Lower leg skin (tissue), 4 donors: ENCODE measurements around the gene GSTM1. TPM values are rescaled to one million over a fixed set of nuclear protein-coding genes. Genes with fewer than 3 reads are reported as not detected.

ENCODE experiments used
- DNase-seq, 2 donors: peaks; one replicate each; pipeline ENCODE4 v3.0.0-alpha.2; 2019; ENCODE audit warnings: low spot score in 2 of 2
- H3K4me3 ChIP-seq: fragments of 200-600 bp; sonication (generic); 2 replicates; pipeline ENCODE4 v1.5.1; 2017; ENCODE audit warnings: mild to moderate bottlenecking, low read depth; ENCODE audit not compliant: poor library complexity, severe bottlenecking
- CTCF ChIP-seq, 3 donors: fragments of 450-650 bp; IDR thresholded peaks; one replicate each; pipeline ENCODE4 v1.5.1; 2016; ENCODE audit warnings: antibody characterized with exemption in 3 of 3, mild to moderate bottlenecking in 3 of 3, moderate library complexity in 2 of 3
- POLR2A ChIP-seq, 2 donors: fragments of 450-650 bp; IDR thresholded peaks; one replicate each; pipeline ENCODE4 v1.6.1; 2016 to 2017; ENCODE audit warnings: antibody characterized with exemption in 2 of 2, mild to moderate bottlenecking in 1 of 2, moderate library complexity in 1 of 2
- WGBS, 2 donors: methylation state at CpG; one replicate each; pipeline ENCODE4 v1.1.5; 2018; 5-methylcytosine and 5-hydroxymethylcytosine counted together
- intact Hi-C: fragments of 100-400 bp; cut with DNase I; formaldehyde crosslinking; loops from one replicate; pipeline ENCODE4 v1.15.0; 2023; ENCODE audit warnings: low total_unique reads
- total RNA-seq, 4 donors: library from RNA; depleted of rRNA; stranded (reverse); fragments of >200 nt; gene quantifications; one replicate each; pipeline ENCODE4 v1.1.0, GENCODE V29; 2016

GSTM1 gene
- total RNA-seq, 4 donors from 2014 or later: 26.1 to 60.4 TPM; not detected in 2

- H3K4me3 ChIP-seq: peak overlapping the region; percentile 68
- peak; percentile 76 to 97 for DNase-seq
- intact Hi-C loops: no loop called here
- WGBS, 2 donors: 1 to 2% methylated on average over 40 to 79 of the region's 86 CpGs
- TF ChIP-seq CTCF (IDR thresholded peaks at IDR 0.05) (no peak), POLR2A (IDR thresholded peaks at IDR 0.05) (no peak)
These were observed 52.4 kb downstream of the GSTM1 start for GRCh38 chr1:109739738-109740614.

DNA sequence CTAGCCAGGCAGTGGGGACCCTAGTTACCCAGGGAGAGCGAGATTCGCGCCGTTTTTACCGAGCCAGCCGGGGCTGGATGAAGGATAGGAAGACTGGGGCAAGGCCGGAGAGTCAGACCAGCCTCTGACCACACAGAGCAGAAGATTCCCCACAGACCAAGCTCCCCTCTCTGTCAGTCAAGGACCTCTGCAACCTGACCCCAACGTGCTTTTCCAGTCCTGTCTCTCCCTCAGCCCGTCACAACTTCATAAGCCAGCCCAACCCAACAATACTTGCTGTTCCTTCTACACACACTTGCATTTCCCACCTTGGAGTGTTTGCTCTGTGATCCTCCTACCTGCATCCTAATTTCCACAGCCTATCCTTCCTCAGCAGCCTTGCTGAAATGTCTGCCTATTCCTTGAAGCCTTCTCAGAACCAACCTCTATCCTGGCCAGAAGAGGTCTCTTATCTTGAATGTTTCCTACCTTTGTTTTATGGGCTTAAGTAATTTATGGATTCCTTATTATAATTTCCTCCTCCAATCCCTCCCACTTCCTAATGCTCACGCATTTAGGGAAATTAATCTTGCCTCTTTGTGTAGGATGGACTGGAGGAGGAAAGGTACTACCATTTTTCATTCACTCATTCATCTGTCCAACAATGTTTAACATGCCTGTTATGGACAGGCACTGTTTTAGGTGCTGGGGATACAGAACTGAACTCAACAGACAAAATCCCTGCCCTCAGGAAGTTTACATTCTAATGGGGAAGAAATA, 53.2 kb downstream of the GSTM1 start, which contains the start of gene GSTM3:
GSTM3 (minus strand) TSS at position 424 of the 759 bp plus-strand sequence. CDS start 751 bp downstream, outside the sequence.
- TF ChIP-seq CTCF (IDR thresholded peaks at IDR 0.05) (no peak), POLR2A (IDR thresholded peaks at IDR 0.05) (no peak)
- no peak for DNase-seq
- intact Hi-C loops: no loop called here
- H3K4me3 ChIP-seq: peak within 1 kb of the TSS; percentile 68
- 1 to 6% methylated on average over 9 to 10 of the region's 10 CpGs for WGBS, 2 donors

Other genes starting within 250 kb of the GSTM1 start
- gene SYPL2, start 221.3 kb upstream of the GSTM1 start, total RNA-seq: 1 to 10 TPM in 1 of 4 donors, under 1 TPM in 2, not detected in 1; 0.27 to 1.8 (median 0.38) TPM
- 1 to 10 TPM; 4.3 to 7.8 (median 4.8) TPM for gene ATXN7L2, start 203.9 kb upstream of the GSTM1 start, total RNA-seq
- gene CYB561D1, start 193.7 kb upstream of the GSTM1 start, total RNA-seq: 10 to 100 TPM; 11.3 to 22.7 (median 17.8) TPM
- 1 to 10 TPM; 3.9 to 7.9 (median 5.4) TPM for gene AMIGO1, start 178.1 kb upstream of the GSTM1 start, total RNA-seq
- 1 to 10 TPM in 1 of 4 donors, not detected in 3; 1.0 TPM for gene GPR61, start 147.9 kb upstream of the GSTM1 start, total RNA-seq
- gene GNAI3, start 139.2 kb upstream of the GSTM1 start, total RNA-seq: 10 to 100 TPM in 3 of 4 donors, 1 to 10 TPM in 1; 8.5 to 13.2 (median 10.7) TPM
- gene GNAT2, start 68.2 kb upstream of the GSTM1 start, total RNA-seq: not detected
- 10 to 100 TPM; 30.9 to 62.1 (median 40.7) TPM for gene AMPD2, start 68.0 kb upstream of the GSTM1 start, total RNA-seq
- 10 to 100 TPM; 13.4 to 23.3 (median 19.1) TPM for gene GSTM4, start 31.7 kb upstream of the GSTM1 start, total RNA-seq
- gene GSTM2, start 19.8 kb upstream of the GSTM1 start, total RNA-seq: 100 to 1,000 TPM in 1 of 4 donors, 10 to 100 TPM in 3; 48.1 to 183 (median 57.2) TPM
- 1 to 10 TPM in 3 of 4 donors, under 1 TPM in 1; 0.23 to 2.2 (median 1.5) TPM for gene GSTM5, start 24.4 kb downstream of the GSTM1 start, total RNA-seq
- 100 to 1,000 TPM in 3 of 4 donors, 10 to 100 TPM in 1; 68.7 to 213 (median 137) TPM for gene GSTM3, start 53.2 kb downstream of the GSTM1 start, total RNA-seq
- gene EPS8L3, start 76.1 kb downstream of the GSTM1 start, total RNA-seq: not detected
- gene CSF1, start 223.0 kb downstream of the GSTM1 start, total RNA-seq: 10 to 100 TPM in 3 of 4 donors, 1 to 10 TPM in 1; 9.7 to 41.9 (median 22.0) TPM